Activated CD8-positive, alpha-beta memory T cell treated with anti-CD3 and anti-CD28 coated beads for 4 hours (primary cell): ENCODE data around the gene PSG4.
"Not testable (repeated sequence)": the region's sequence is repeated elsewhere in the genome, so short reads cannot be mapped to it uniquely, and the experiment has no call there.

Experiments
- DNase-seq, 2 donors: peaks; one replicate each; pipeline ENCODE4 v3.0.0-alpha.2; 2020; ENCODE audit warnings: low read depth in 2 of 2

The PSG4 gene

DNA sequence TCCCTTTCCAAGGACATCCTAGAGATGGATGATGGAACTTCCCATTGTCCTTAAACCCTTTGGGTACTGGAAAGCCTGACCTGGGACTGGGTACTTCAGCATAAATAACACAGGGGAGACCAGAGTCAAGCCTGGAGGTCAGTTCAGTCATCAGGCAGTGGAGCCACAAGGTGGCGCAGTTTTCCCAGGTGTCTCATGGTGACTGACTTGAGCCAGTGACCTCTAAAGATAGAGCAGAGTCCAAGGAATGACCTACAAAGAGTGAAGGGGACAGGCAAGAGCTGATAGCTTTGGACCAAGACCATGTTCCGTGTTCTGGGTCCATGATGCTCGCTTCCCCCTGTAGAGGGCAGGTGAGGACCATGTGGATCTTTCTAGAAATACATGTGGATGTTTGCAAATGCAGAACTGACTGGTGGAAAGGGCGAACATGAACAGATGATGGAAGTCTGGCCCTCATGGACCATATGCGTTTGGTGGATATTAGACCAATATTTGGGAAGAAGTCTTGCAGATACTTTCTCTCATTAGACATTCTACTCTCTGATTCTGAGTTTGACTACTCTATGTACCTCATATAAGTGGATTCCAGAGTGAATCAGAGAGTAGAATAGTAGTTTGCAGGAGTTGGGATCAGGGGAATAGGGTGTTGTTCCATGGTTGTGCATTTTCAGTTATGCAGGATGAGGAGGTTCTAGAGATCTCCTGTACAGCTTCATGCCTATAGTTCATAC lies 6.6 kb downstream of the PSG4 start:
- DNase-seq = not testable (repeated sequence)

DNA sequence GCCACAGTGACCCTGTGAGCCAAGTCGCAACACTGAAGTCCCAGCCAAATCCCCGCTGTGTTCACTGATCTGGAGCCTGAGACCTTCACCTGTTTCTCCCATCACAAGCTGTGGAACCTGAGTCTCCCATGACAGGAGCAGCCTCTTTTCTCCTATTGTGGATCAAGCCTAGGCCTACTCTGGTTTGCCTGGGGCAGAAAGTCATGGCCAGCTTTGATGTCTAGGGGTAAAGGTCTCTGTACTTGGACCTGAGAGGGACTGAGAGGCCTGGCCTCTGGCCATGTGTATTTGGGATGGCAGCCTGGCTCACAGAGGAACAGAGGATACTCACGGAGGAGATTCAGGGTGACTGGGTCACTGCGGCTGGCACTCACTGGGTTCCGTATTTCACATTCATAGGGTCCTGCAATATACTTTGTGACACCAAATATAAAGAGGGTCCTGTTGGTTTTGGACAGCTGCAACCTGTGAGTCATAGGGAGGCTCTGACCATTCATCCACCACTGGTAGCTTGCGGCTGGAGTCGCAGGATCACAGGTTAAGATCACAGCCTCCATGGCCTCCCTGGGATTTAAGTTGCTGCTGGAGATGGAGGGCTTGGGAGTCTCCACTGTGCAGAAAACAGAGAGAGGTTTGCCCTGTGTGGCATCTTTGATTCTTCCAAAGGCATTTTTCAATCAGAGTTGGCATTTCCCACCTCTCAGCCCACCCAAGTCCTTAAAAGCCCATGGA lies 7.6 kb downstream of the PSG4 start:
- DNase-seq = not testable (repeated sequence)

DNA sequence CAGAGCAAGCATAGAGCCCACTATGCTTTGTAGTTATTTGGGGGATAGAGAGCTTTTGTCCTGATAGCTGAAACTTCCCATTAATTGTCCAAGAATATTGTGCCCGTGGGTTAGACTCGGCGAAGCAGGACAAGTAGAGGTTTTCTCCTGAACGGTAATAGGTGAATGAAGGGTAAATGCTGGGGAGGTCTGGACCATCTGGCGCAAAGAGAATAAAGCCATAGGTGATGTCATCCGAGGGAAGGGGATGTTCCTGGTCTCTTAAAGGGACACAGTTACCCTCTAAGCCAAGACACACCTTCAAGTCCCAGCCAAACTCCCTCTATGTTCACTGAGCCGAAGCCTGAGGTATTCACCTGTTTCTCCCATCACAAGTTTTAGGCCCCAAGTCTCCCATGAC lies 11.0 kb downstream of the PSG4 start:
- not testable (repeated sequence) for DNase-seq

DNA sequence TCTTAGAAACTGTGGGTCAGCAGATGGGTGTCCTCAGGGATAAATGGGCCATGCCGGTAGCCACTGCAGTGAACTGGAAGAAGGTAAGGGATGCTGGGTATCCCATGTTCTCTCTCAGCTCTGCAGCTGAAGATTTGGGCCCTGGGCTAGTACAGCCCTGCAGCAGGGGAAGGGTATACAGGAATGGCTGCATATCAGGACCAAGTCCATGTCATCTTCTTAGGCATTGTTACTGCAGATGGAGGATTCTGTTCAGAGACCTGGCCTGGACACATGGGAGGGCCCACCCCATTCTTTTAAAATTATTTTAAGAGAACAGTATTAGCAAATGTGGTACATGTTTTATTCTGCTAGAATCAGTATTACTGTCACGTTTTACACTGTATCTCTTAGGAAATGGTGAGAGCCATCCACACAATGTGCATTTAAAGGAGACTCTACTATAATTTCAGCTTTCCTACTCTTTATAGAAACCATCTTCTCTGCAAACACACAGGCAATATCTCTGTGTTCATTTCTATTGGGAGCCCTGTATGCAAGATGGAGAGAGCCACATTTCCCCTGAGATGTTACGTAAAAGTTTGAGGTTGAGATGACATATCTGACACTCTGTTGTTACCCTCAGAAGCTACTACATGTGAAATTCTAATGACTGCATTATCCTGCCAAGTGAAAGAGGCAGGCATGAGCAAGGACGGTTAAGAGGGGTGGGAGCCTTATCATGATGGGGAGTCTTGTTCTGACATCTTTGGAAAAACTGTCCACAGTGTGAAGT lies 12.9 kb downstream of the PSG4 start:
- DNase-seq = not testable (repeated sequence)

DNA sequence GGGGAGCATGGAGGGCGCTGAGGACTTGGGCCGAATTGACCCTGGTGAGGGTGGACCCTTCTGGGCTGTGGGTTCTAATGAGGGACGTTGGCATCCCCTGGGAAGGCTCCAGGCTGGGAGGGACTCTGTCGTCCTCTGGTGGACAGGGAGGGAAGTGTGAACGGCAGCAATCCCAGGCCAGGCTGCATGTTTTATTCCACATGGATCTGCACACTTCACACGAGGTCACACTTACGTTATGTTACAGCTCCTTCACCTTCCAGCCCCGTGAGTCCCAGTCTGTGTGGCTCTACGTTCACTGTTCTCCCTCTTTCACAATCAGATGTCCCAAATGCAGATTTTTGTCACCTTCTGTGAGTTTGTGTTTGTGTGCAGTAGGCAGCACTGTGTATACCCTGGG lies 17.3 kb downstream of the PSG4 start:
- not testable (repeated sequence) for DNase-seq

DNA sequence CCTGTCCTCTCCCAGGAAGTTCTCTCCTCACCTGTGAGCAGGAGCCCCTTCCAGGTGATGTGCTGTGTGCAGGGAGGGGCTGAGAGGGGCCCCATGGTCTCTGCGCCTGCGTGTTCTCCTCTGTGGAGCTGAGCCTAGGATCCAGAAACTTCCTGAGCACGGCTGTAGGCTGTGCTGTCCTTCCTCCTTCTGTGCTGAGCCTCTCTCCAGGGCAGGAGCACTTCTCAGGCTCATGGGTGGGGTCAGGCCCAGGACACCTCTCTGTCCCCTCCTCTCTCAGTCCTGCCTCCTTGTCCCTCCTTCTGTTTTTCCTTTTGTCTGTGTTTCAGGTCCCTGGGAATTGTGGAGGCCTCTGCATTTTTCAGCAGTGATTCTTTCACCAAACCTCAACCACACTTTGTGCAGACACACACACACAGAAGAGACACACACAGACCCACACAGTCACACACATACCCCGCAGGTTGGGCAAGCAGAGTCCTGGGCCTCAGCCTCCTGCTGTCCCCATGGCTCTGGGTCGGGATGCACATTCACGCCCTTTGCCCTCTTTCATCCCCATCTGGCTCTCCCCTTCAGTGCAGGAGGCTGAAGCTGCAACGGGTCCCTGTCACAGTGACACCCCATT lies 19.0 kb downstream of the PSG4 start, which contains the start of gene PSG5:
Gene PSG5, minus strand, starts transcription at position 226 of the 625 bp plus-strand sequence. Its CDS starts 131 bp downstream, at position 95.
- DNase-seq = not testable (repeated sequence)

DNA sequence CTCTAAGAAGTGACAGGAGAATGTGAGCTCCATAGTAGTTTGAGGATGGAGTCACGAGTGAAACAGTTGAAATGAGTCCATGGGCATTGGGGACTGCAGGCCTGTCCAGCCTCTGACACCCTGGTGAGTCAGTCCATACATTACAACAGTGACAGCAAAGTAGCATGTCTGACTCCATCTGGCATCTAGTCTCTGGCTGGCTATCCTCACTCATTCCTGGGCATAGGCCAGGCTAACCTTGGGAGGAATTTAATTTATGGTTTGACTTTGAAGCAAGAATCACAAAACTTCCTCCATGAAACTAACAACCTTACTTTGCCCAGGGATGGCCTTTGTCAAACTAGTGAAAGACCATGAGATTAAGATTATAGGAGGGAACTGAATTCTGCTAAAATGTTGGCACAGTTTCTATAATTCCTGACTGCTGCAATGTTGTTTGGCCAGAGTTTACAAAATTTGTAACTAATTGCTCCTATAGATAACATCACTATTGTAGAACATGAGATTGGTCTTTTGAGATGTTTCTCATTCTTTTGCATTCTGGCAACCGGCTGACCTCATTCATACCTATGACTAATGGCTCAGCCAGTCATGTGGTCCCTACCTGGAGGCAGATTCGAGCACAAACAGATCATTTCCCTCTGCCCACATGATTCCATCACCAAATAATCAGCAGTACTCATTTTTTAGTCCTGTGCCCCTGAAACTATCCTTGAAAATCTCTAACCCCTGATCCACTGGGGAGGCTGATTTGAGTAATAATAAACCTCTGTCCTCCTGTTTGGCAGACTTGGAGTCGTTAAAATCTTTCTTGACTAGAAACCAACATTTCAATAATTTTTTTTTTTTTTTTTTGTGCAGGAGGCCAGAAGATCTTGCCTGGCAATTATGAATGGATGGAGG lies 23.3 kb downstream of the PSG4 start:
- not testable (repeated sequence) for DNase-seq

DNA sequence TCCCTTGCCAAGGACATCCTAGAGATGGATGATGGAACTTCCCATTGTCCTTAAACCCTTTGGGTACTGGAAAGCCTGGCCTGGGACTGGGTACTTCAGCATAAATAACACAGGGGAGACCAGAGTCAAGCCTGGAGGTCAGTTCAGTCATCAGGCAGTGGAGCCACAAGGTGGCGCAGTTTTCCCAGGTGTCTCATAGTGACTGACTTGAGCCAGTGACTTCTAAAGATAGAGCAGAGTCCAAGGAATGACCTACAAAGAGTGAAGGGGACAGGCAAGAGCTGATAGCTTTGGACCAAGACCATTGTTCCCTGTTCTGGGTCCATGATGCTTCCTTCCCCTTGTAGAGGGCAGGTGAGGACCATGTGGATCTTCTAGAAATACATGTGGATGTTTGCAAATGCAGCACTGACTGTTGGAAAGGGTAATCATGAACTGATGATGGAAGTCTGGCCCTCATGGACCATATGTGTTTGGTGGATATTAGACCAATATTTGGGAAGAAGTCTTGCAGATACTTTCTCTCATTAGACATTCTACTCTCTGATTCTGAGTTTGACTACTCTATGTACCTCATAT lies 25.8 kb downstream of the PSG4 start:
- not testable (repeated sequence) for DNase-seq

DNA sequence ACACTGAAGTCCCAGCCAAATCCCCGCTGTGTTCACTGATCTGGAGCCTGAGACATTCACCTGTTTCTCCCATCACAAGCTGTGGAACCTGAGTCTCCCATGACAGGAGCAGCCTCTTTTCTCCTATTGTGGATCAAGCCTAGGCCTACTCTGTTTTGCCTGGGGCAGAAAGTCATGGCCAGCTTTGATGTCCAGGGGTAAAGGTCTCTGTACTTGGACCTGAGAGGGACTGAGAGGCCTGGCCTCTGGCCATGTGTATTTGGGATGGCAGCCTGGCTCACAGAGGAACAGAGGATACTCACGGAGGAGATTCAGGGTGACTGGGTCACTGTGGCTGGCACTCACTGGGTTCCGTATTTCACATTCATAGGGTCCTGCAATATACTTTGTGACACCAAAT lies 26.9 kb downstream of the PSG4 start:
- DNase-seq = not testable (repeated sequence)

DNA sequence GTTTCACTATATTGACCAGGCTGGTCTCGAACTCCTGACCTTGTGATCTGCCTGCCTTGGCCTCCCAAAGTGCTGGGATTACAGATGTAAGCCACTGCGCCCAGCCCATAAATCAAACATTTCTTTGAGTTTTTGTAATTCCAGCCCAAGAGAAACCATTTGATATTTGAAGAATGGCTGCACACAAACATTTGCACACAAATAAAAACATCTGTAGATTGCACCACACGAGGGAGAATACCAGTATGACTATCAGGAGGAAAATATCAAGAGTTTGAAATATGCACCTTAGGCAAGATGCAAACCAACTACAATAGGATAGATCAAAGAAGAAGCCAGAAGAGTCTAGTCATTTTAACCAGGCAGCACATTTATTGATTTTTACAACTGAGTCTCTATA lies 39.5 kb downstream of the PSG4 start:
- DNase-seq = not testable (repeated sequence)

DNA sequence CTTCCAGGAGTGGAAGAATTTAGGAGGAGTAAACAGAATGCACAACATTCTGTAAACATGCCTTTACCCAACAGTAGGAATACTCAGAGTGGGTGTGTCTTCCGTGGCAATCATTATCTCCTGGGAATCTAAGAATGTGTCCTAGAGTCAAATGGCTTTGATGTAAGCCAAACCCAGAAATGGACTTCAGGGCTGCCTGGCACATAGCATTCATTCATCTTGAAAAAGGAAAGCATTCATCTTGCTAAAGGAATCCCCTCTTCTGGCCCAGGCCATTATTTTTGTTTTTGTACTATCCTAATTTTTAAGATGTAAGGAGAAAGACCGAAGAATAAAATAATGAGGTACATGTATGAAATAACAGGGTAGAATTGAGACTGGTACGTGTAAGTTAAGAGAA lies 42.3 kb downstream of the PSG4 start:
- not testable (repeated sequence) for DNase-seq

DNA sequence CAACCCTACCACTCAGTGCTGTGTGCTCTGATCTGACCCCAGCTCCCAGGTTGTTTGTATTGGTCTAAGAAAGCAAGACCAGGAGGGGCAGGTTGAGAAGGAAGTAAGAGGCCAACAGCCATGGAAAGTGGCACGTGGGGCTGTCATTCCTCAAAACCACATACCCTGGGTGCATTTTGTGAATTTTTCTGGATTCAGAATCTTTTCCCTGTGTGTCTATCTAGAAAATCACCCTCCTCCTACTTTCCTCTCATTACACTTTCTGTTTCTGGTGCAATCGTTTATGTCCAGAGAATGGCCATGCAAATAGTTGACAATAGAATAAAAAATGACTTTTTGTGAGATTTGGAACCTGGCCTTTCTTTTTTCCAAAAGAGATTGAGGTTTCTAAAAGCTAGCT lies 43.2 kb downstream of the PSG4 start:
- DNase-seq = not testable (repeated sequence)

DNA sequence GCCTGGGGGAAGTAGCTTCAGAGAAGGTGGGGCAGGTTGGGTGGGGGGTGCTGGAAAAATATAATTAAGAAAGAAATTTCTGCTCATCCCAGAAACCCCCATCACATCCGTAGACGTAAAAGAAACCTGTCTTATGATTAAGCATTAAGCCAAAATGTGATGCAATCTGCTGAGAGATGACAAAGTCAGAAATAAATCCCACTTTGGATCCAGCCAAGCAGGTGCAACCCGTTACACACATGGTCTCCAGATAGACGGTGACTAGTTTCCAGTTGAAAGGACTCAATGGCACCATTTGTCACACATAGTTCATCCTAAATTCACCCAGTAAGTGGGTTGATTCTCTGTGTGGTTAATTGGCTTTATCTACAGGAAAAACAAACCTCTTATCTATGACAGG lies 53.2 kb downstream of the PSG4 start:
- no peak for DNase-seq

DNA sequence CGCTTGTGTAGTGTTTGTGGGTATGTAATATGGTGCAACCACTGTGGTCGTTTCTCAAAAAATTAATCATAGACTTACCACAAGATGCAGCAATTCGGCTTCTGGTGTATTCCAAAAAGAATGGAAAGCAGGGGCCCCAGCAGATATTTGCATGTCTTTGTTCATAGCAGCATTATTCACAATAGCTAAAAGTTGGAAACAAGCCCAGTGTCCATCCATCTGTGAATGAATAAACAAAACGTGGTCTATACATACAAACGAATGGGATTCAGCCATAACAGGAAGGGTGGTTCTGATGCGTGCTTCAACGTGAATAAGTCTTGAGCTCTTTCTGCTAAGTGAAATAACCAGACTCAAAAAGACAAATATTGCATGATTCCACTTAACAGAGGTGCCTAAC lies 55.6 kb downstream of the PSG4 start:
- DNase-seq = not testable (repeated sequence)

DNA sequence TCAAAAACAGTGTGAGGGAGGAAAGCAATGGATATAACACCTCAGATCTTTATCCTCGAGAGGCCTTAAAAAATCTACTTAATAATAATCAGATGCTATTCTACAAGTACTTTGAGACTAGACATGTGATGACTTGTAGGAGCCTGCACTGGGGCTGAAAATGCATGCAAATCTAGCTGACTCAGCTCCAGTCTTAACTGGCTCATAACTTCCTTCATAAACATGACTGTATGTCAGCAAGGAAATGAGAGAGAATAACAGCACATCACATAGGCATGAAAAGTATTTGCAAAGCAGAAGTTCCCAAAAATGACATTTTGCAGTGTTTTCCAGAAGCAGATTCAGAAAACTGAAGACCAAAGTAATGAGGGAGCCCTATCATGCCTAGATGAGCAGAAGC lies 57.2 kb downstream of the PSG4 start:
- DNase-seq = no peak
